Thyroid gland (tissue), 4 donors: ENCODE results near the gene EMP1. TPM values are rescaled to one million over a fixed set of nuclear protein-coding genes. Genes with fewer than 3 reads are reported as not detected.

Experiments used
- DNase-seq, 2 donors: peaks; one replicate each; pipeline ENCODE4 v3.0.0-alpha.2; 2019
- H3K27ac ChIP-seq, 3 donors: fragments of 200-600 bp; sonication (generic); 1 replicate in 2 of 3; 2 replicates in 1 of 3; pipeline ENCODE4 v1.5.1; 2016 to 2019; ENCODE audit warnings: mild to moderate bottlenecking in 1 of 3, moderate library complexity in 1 of 3
- H3K27me3 ChIP-seq: fragments of 200-600 bp; sonication (generic); one replicate; pipeline ENCODE4 v1.5.1; 2019
- H3K36me3 ChIP-seq, 2 donors: fragments of 200-600 bp; sonication (generic); one replicate each; pipeline ENCODE4 v1.5.1; 2016 to 2019
- H3K4me1 ChIP-seq, 2 donors: fragments of 200-600 bp; sonication (generic); one replicate each; pipeline ENCODE4 v1.5.1; 2017 to 2019
- H3K4me3 ChIP-seq, 3 donors: fragments of 200-600 bp; sonication (generic); replicated peaks in 1 of 3; 1 replicate in 2 of 3; 2 replicates in 1 of 3; pipeline ENCODE4 v1.5.1; 2016; ENCODE audit warnings: mild to moderate bottlenecking in 1 of 3
- H3K9me3 ChIP-seq: fragments of 200-600 bp; sonication (generic); one replicate; pipeline ENCODE4 v1.5.1; 2017
- CTCF ChIP-seq, 6 experiments: fragments of 200-600 bp in 3 of 6; fragments of 450-650 bp in 3 of 6; sonication (generic) in 3 of 6; IDR thresholded peaks; one replicate each; pipeline ENCODE4 v1.5.1; 2016 to 2019; ENCODE audit warnings: antibody characterized with exemption in 6 of 6, mild to moderate bottlenecking in 2 of 6, inconsistent platforms in 1 of 6, moderate library complexity in 1 of 6
- POLR2A ChIP-seq, 2 donors: fragments of 450-650 bp; IDR thresholded peaks; one replicate each; pipeline ENCODE4 v1.6.1; 2017; ENCODE audit warnings: antibody characterized with exemption in 2 of 2, mild to moderate bottlenecking in 2 of 2, moderate library complexity in 1 of 2
- WGBS, 2 donors: methylation state at CpG; one replicate each; pipeline ENCODE4 v1.1.5; 2017; 5-methylcytosine and 5-hydroxymethylcytosine counted together
- intact Hi-C: fragments of 100-400 bp; cut with DNase I; formaldehyde crosslinking; loops from one replicate; pipeline ENCODE4 v1.15.1; 2023
- total RNA-seq, 4 donors: library from RNA; depleted of rRNA; stranded (reverse); fragments of >200 nt; gene quantifications; one replicate each; pipeline ENCODE4 v1.2.3, GENCODE V29; 2016

The EMP1 gene
- 100 to 1,000 TPM; 459 to 634 (median 503) TPM for total RNA-seq

- Histone ChIP-seq H3K27ac (peak within 1 kb of the TSS; percentile 90 to 95 (median 91)), H3K36me3 (no peaks in the 10 kb centered on the region), H3K27me3 (no peaks in the 10 kb centered on the region), H3K4me1 (peaks cover 60 to 61% of the 10 kb centered on the region in 2 donors), H3K4me3 (peak within 1 kb of the TSS; percentile 10 to 50 (median 50)), H3K9me3 (no peaks in the 10 kb centered on the region)
- intact Hi-C loops: no loop called here
- WGBS, 2 donors: 9 to 13% methylated on average over 11 of the region's 11 CpGs
- TF ChIP-seq CTCF (IDR thresholded peaks at IDR 0.05): peak in 1 of 6 experiments; percentile 19
- peak; percentile 87 to 98 for TF ChIP-seq POLR2A (IDR thresholded peaks at IDR 0.05)
- DNase-seq: peak; percentile 98
Measured at GRCh38 chr12:13196130-13196921, at the start of gene EMP1. TSS of gene EMP1 (plus strand) at chr12:13196726. CDS start at chr12:13211511, 14,785 bp downstream.

- WGBS, 2 donors: 43 to 45% methylated on average over 12 of the region's 12 CpGs
- peak overlapping the region; percentile 47 to 82 (median 67) for H3K27ac ChIP-seq
- H3K27me3 ChIP-seq: no peaks in the 10 kb centered on the region
- intact Hi-C loops: no loop called here
- H3K36me3 ChIP-seq: no peaks in the 10 kb centered on the region
- no peaks in the 10 kb centered on the region for H3K9me3 ChIP-seq
- DNase-seq: peak; percentile 76 to 80
- TF ChIP-seq CTCF (IDR thresholded peaks at IDR 0.05) (no peak), POLR2A (IDR thresholded peaks at IDR 0.05) (peak in 1 of 2 donors; percentile 40)
- peaks cover 30 to 50% of the 10 kb centered on the region in 2 donors for H3K4me1 ChIP-seq
- H3K4me3 ChIP-seq: no peak overlapping the region
Measured at GRCh38 chr12:13147688-13148484, 48.6 kb upstream of the EMP1 start.

GRCh38 chr12:13148485-13148847, 48.1 kb upstream of the EMP1 start:
- no peaks in the 10 kb centered on the region for H3K9me3 ChIP-seq
- DNase-seq: no peak
- H3K4me3 ChIP-seq: no peak overlapping the region
- H3K4me1 ChIP-seq: peaks cover 30 to 56% of the 10 kb centered on the region in 2 donors
- H3K27me3 ChIP-seq: no peaks in the 10 kb centered on the region
- intact Hi-C loops: no loop called here
- WGBS, 2 donors: 67 to 78% methylated on average over 3 of the region's 3 CpGs
- peak overlapping the region; percentile 47 to 82 (median 67) for H3K27ac ChIP-seq
- TF ChIP-seq POLR2A (IDR thresholded peaks at IDR 0.05): no peak
- TF ChIP-seq CTCF (IDR thresholded peaks at IDR 0.05): no peak
- no peaks in the 10 kb centered on the region for H3K36me3 ChIP-seq

GRCh38 chr12:13149411-13149810, 47.1 kb upstream of the EMP1 start:
- no peak overlapping the region for H3K4me3 ChIP-seq
- peak overlapping the region; percentile 47 to 82 (median 67) for H3K27ac ChIP-seq
- no peak for DNase-seq
- no peaks in the 10 kb centered on the region for H3K27me3 ChIP-seq
- TF ChIP-seq POLR2A (IDR thresholded peaks at IDR 0.05) (no peak), CTCF (IDR thresholded peaks at IDR 0.05) (no peak)
- no peaks in the 10 kb centered on the region for H3K9me3 ChIP-seq
- H3K4me1 ChIP-seq: peaks cover 38 to 62% of the 10 kb centered on the region in 2 donors
- WGBS, 2 donors: 75 to 77% methylated on average over 4 of the region's 4 CpGs
- intact Hi-C loops: no loop called here
- no peaks in the 10 kb centered on the region for H3K36me3 ChIP-seq
